DND-41 (cell line): Measurements from ENCODE around the gene CTIF.

Experiments used
- ATAC-seq: fragments of 200-7000 bp; cut with Tn5 transposase; 3 replicates; pipeline ENCODE4 v1.9.1; 2021; ENCODE audit warnings: low read depth; ENCODE audit not compliant: insufficient read depth
- DNase-seq: peaks from one replicate; pipeline ENCODE4 v3.0.0-alpha.2; 2020
- H2AFZ ChIP-seq: 2 replicates; pipeline ENCODE4 v1.6.0; 2012; ENCODE audit warnings: low read depth, low read length
- H3K27ac ChIP-seq: 2 replicates; pipeline ENCODE4 v1.5.1; 2012; ENCODE audit warnings: low read length, inconsistent platforms
- H3K27me3 ChIP-seq: fragments of 200-600 bp; sonication (generic); 2 replicates; pipeline ENCODE4 v1.6.0; 2012; ENCODE audit warnings: low read length, mild to moderate bottlenecking, inconsistent platforms; ENCODE audit not compliant: insufficient read depth, poor library complexity
- H3K36me3 ChIP-seq: 2 replicates; pipeline ENCODE4 v1.5.1; 2012; ENCODE audit warnings: low read length, inconsistent platforms; ENCODE audit not compliant: insufficient read depth
- H3K4me1 ChIP-seq: 2 replicates; pipeline ENCODE4 v1.5.1; 2012; ENCODE audit warnings: mild to moderate bottlenecking, low read length; ENCODE audit not compliant: insufficient read depth
- H3K4me2 ChIP-seq: 2 replicates; pipeline ENCODE4 v1.6.0; 2012; ENCODE audit warnings: mild to moderate bottlenecking, moderate library complexity, low read length, inconsistent platforms; ENCODE audit not compliant: insufficient read depth
- H3K4me3 ChIP-seq, 2 experiments: fragments of 200-600 bp in 1 of 2; shearing (Covaris generic) in 1 of 2; 2 replicates each; pipeline ENCODE4 v1.5.1; 2012 to 2016; ENCODE audit warnings: inconsistent platforms in 2 of 2, low read length in 2 of 2, mild to moderate bottlenecking in 2 of 2, low read depth in 1 of 2, moderate library complexity in 1 of 2
- H3K79me2 ChIP-seq: 2 replicates; pipeline ENCODE4 v1.6.0; 2012; ENCODE audit warnings: low read length, inconsistent platforms; ENCODE audit not compliant: insufficient read depth
- H3K9ac ChIP-seq: 2 replicates; pipeline ENCODE4 v1.6.0; 2012; ENCODE audit warnings: low read depth, mild to moderate bottlenecking, inconsistent platforms, low read length, moderate library complexity
- H3K9me3 ChIP-seq: 2 replicates; pipeline ENCODE4 v1.5.1; 2012; ENCODE audit warnings: low read length, moderate library complexity, mild to moderate bottlenecking, inconsistent platforms; ENCODE audit not compliant: insufficient read depth, severe bottlenecking
- H4K20me1 ChIP-seq: 2 replicates; pipeline ENCODE4 v1.6.0; 2012; ENCODE audit warnings: low read length; ENCODE audit not compliant: insufficient read depth
- CTCF ChIP-seq: IDR thresholded peaks from 2 replicates; pipeline ENCODE4 v1.5.1; 2012; ENCODE audit warnings: borderline replicate concordance, low read length, moderate library complexity, mild to moderate bottlenecking; ENCODE audit not compliant: poor library complexity, severe bottlenecking; ENCODE audit errors: extremely low read depth
- EZH2 ChIP-seq: IDR thresholded peaks from 3 replicates; pipeline ENCODE4 v1.6.1; 2012; ENCODE audit warnings: borderline replicate concordance, low read depth, mild to moderate bottlenecking, moderate library complexity, low read length, inconsistent platforms; ENCODE audit not compliant: severe bottlenecking

CTIF gene

GRCh38 chr18:48834413-48835031 lies 295.7 kb downstream of the CTIF start:
- Histone ChIP-seq H2AFZ (no peak overlapping the region), H4K20me1 (no peaks in the 10 kb centered on the region), H3K4me3 (no peak overlapping the region), H3K27me3 (no peaks in the 10 kb centered on the region), H3K4me2 (no peak overlapping the region), H3K9ac (no peak overlapping the region), H3K79me2 (no peaks in the 10 kb centered on the region), H3K27ac (no peak overlapping the region), H3K36me3 (no peaks in the 10 kb centered on the region), H3K9me3 (no peaks in the 10 kb centered on the region), H3K4me1 (peaks cover 6% of the 10 kb centered on the region; the same call in 1 of the 2 replicates)
- ATAC-seq (peak; percentile 31; the same call in 1 of the 3 replicates), DNase-seq (no peak)
- TF ChIP-seq EZH2 (no peak), CTCF (no peak)

GRCh38 chr18:48835119-48835518 lies 296.3 kb downstream of the CTIF start:
- H3K4me2 ChIP-seq: no peak overlapping the region
- H3K36me3 ChIP-seq: no peaks in the 10 kb centered on the region
- DNase-seq: no peak
- no peaks in the 10 kb centered on the region for H3K79me2 ChIP-seq
- H4K20me1 ChIP-seq: no peaks in the 10 kb centered on the region
- ATAC-seq: no peak
- H3K9ac ChIP-seq: no peak overlapping the region
- H3K4me3 ChIP-seq: no peak overlapping the region
- TF ChIP-seq CTCF: no peak
- TF ChIP-seq EZH2: no peak
- no peak overlapping the region for H3K27ac ChIP-seq
- H2AFZ ChIP-seq: no peak overlapping the region
- peaks cover 6% of the 10 kb centered on the region; the same call in 1 of the 2 replicates for H3K4me1 ChIP-seq
- no peaks in the 10 kb centered on the region for H3K27me3 ChIP-seq
- H3K9me3 ChIP-seq: no peaks in the 10 kb centered on the region

GRCh38 chr18:48835745-48836170 lies 296.9 kb downstream of the CTIF start:
- Histone ChIP-seq H4K20me1 (no peaks in the 10 kb centered on the region), H3K4me3 (no peak overlapping the region), H3K27me3 (no peaks in the 10 kb centered on the region), H3K4me2 (no peak overlapping the region), H2AFZ (no peak overlapping the region), H3K4me1 (peaks cover 6% of the 10 kb centered on the region; the same call in 1 of the 2 replicates), H3K79me2 (no peaks in the 10 kb centered on the region), H3K9me3 (no peaks in the 10 kb centered on the region), H3K36me3 (no peaks in the 10 kb centered on the region), H3K27ac (no peak overlapping the region), H3K9ac (no peak overlapping the region)
- DNase-seq (no peak), ATAC-seq (no peak)
- TF ChIP-seq EZH2: no peak
- no peak for TF ChIP-seq CTCF
